NCI-H460 (cell line): ENCODE results near the gene NCAPH2. TPM values are rescaled to one million over a fixed set of nuclear protein-coding genes. Genes with fewer than 3 reads are reported as not detected.

Experiments
- DNase-seq: peaks from one replicate; pipeline ENCODE4 v3.0.0-alpha.2; 2016; ENCODE audit warnings: low read depth; ENCODE audit errors: extremely low read depth
- total RNA-seq: library from RNA; depleted of rRNA; stranded (reverse); fragments of >200 nt; shearing (Covaris generic); gene quantifications from 2 replicates; pipeline ENCODE4 v1.2.3, GENCODE V29; 2014

NCAPH2 gene
- total RNA-seq, 1 experiment from 2014 or later = 28.6 TPM

DNA sequence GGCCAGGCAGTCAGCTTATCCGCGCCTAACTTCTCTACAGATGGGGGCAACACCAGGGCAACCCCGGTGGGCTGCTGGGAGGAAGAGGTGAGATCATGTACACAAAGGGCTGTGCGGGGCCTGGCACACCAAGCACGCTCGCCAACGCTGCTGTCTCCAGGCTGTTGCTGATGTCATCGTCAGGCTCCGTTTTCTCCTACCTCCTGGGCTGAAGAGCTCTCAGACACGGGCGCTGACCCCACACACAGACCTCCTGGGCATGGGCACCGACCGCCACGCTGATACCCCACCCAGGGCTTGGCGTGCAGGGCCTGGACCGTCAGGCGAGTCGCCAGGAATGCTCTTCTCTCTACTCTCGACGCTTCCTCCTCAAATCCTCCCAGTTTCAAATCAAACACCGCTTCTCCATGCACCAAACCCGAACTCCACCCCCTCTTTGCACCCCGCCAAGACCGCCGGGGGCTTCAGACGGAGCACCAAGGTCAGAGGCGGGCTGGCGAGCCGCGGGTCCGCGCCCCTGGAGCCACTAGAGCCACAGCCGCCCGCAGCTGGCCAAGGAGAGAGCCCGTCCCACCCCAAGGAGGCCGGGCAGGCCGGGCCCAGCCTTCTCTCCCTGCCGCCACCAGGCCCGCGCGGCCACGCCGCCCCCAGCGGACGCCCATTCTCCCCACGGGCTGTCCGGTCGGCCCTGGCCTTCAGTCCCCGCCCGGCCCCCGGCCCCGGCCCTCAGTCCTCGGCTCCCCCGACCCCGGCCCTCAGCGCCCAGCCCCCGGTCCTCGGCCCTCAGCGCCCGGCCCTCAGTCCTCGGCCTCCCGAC, 34.0 kb upstream of the NCAPH2 start:
- DNase-seq = no peak

DNA sequence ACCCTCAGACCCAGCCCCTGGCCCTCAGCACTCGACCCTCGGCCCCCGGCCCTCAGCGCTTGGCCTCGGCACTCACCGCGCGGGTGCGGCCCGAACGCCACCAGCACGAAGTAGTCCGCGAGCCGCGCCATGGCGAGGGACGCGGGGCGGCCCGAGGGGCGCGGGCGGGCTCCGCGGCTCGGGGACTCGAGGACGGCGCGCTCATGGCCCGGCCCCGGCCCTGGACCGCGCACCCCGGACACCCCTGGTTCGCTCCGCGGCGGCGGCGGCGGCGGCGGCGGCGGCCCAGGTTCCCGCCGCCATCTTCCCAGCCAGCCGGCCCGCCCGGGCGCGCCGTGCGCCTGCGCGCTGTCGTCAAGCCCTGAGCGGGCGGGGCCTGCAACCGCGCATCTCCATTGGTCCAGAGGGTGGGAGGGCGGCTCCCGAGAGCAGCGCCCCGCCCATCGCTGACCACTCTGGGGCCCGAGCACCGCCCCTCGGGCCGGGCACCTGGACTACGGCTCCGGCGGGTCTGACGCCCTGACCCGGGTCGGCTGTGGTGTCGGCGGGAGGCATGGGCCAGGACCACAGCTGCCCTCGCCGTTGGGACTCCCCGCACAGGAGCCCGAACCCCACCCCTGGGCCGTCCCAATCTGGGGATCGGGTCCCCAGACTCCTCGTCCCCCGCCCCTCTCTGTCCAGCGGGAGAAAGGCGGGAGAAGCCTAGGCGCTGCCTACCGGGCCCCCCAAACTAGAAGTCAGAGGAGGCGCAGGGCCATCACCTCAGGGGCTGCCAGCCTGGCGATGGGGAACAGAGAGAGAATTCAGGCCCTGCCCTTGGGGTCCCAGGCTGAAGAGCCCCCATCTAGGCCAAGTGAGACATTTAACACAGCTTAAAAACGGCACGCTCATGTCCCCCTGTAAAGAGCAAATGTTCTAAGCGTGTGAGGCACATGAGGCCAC, 33.0 kb upstream of the NCAPH2 start, which contains the start of gene SBF1:
Gene SBF1 (minus strand): TSS at position 326 of the 942 bp plus-strand sequence. CDS start 195 bp downstream, at position 131.
- peak; percentile 82 for DNase-seq

DNA sequence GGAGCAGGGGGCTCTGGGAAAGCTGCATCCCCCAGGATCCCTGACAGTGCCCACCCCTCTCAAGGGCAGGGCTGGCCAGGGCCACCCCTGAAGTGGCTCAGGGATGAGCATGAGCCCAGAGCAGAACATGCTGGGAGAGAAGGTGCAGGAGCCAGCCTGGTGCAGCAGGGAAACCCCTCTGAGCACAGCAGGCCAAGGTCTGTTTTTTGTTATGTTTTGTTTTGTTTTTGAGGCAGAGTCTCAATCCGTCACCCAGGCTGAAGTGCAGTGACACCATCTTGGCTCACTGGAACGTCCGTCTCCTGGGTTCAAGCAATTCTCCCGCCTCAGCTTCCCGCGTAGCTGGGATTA, 32.4 kb upstream of the NCAPH2 start:
- no peak for DNase-seq

DNA sequence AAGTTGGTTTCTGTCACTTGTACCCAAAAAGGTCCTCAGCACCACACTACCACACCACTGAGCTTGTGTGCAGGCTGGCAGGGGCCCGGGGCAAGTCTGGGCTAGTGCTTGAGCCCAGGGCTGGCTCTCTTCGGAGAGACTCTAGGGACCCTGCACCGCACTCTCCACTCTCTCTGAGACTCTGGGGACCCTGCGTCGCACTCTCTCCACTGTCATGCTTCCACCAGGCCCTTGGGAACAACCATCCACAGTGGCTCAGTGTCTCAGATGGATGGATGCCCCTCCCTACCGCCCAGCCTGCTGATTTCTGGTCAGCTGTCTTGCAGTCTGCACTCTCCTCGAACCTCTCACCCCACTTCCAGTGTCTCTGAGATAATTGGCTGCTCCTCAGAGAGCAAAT, 31.2 kb upstream of the NCAPH2 start:
- DNase-seq = no peak

DNA sequence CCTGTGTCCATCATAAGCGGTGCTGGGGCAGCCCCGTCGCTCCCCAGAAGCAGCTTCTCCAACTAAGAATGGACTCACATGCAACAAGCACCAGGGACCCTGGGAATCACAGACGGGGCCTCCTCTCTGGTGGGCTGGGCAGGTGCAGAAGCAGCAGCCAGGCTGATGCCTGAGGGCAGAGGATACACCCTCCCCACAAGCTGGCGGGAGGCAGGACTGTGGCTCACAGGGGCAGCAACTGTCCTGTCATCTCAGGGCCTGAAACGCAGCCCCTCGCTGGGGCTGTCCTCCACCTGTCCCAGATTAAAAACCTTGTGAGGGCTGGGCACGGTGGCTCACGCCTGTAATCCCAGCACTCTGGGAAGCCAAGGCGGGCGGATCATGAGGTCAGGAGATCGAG, 30.1 kb upstream of the NCAPH2 start:
- DNase-seq = no peak

DNA sequence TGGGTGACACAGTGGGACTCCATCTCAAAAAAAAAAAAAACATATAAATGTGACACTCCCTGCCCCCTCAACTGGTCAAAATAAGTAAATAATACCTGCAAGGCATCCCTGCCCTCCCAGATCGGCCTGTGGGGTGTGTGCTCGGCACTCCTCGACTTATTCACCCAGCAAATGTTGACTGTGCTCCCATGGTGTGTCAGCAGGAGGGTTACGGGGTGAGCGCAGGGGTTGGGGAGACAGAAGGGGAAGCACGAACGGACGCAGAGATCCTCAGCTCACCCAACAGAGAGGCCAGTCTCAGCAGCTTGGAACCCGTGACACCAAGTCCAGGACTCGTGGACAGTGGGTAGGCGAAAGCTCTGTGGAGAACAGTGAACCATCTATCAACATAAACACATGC, 28.3 kb upstream of the NCAPH2 start:
- DNase-seq = no peak

DNA sequence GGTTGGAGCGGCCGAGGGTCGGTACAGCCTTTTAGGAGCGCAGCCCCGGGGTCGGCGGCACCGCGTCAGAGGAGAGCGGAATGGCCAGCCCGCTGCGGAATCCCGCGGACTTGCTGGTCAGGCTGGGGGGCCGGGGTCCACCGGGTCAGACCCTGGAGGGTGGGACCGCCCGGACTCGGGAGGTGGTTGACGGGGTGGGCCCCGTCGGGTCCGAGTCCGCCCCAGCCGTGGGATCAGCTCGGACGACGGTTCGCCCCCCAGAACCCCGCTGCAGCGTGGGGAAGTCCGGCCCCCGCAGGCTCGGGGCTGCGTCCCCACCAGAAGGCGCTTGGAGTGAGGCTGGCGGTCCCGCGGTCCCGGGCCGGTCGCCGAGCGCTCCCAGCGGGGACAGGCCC, 27.0 kb upstream of the NCAPH2 start:
- no peak for DNase-seq

DNA sequence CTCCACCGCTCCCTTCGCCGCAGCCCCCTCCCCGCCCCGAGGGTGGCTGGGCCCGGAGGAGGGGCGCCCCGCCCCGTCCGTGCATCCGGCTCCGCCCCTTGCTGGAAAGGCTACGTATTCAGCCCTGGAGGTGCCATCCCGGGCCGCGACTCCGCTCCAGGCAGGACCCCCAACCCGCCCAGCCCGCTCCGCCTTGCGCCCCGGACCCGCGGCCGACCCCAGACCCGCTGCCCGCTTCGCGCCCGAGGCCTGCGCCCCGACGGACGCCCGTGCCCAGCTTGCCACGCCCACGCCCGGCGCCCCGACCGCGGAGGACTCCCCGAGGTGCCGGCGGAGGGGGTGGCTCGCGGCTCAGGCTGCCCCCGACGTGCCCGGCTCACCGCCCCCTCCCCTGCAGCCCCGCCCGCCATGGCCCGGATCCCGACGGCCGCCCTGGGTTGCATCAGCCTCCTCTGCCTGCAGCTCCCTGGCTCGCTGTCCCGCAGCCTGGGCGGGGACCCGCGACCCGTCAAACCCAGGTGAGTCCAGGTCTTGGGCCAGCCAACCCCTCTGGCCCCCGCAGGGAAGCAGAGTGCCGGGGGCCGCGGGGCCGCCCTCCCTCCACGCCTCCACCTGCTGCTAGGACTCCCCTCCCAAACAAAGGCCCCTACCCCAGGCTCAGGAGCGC, 26.5 kb upstream of the NCAPH2 start, which contains the start of gene ADM2:
Gene ADM2 (plus strand): TSS at position 104 of the 667 bp plus-strand sequence. CDS start 305 bp downstream, at position 409.
- DNase-seq = peak; percentile 27

DNA sequence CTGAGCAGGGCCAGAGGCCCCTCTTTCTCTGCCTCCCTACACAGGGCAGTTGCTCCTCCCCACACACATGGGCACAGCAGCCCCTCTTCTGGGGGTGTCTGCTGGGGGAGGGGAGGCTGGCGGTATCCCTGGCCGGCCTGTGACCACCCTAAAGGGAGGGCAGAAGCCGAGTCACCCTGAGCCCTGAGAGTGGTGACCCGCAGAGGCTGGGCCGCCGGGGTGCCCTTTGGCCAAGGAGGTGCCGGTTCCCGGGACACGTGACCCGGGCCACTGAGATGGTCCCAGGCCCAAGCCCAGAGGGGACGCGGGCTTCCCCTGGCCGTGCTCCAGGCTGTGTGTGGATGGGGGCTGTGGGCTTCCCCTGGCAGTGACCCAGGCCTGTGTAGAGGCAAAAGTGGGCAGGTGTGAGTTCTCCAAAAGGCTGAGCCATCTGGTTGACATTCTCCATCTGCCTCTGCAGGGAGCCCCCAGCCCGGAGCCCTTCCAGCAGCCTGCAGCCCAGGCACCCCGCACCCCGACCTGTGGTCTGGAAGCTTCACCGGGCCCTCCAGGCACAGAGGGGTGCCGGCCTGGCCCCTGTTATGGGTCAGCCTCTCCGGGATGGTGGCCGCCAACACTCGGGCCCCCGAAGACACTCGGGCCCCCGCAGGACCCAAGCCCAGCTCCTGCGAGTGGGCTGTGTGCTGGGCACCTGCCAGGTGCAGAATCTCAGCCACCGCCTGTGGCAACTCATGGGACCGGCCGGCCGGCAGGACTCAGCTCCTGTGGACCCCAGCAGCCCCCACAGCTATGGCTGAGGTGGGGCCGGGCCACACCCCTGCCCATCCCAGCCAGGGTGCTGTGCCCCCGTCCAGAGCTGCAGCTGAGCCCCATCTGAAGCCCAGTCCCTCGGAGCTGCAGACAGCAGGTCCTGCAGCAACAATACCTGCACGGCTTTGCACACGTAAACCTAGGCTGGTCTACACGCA, 25.6 kb upstream of the NCAPH2 start:
- DNase-seq = no peak

DNA sequence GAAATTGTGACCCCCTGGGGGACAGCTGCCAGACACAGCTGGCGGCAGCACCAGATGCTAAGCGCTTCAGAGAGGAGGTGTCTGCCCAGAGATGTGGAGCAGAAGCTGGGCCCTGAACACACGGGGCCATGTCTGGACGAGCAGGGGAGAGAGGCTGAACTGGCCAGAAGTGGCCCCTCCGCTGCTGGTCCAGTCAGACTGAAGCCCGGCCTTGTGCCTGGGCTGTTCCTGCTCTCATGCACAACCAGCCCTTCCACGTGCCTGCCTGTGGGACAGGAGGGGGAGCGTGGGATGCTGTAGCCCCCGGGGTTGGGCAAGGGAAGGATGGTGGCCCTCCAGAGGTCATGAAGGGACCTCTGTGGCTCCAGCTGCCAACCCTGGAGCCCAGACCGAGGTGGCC, 24.9 kb upstream of the NCAPH2 start:
- DNase-seq = no peak

DNA sequence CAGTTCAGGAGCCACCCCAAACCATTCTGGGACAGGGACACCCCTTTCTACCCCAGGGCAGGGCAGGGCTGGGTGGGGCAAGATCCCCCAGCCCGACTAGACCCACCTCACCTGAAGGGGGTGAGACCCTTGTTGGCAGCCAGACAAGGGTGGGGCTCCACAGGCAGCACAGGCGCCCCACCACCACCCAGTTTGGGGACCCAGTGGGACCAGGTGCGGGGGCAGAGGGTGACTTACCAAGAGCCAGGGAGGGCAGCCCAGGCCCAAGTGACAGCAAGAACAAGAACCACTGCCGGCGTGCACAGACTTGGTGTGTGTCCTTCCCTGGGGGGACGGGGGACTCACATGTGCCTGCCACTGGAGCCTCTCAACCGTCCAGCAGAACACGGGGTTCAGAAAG, 24.5 kb upstream of the NCAPH2 start:
- DNase-seq = no peak

DNA sequence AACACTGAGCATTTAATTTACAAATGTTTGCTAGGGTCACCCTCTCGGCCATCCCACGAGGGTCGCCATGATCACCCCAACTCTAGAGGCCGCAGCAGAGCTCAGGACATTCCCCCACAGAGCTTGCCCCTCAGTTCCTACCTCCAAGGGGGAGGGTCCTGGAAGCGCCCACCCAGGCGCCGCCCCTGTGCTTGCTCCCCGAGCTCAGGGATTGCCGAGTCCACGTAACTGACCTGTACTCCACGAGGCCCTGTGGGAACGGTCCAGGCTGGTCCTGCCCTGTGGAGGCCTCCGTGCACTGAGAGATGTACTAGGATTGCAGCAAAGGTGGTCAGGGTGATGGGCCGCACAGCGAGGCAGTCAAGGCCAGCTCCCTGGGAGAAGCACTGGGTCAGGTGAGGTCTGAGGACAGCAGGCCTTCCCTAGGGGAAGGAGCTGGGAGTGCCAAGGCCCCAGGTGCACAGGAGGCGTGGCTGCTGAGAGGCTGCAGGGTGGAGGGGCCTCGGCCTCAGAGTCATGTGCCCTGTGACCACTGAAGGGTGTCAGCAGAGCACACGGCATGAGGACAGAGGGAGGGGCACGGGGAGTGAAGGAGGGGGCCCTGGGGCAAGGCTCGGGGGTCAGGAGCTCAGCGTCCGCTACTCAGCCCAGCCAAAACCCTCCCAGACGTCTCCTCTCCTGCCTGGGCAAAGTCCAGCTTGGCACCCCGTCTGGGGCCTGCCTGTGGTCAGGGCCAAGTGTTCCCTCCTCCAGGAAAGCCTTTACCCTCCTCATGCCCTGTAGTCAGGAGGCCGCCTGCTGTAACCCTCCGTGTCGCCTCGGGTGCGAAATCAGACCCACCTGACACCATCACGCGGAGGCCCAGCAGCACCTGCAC, 23.8 kb upstream of the NCAPH2 start:
- DNase-seq = no peak

DNA sequence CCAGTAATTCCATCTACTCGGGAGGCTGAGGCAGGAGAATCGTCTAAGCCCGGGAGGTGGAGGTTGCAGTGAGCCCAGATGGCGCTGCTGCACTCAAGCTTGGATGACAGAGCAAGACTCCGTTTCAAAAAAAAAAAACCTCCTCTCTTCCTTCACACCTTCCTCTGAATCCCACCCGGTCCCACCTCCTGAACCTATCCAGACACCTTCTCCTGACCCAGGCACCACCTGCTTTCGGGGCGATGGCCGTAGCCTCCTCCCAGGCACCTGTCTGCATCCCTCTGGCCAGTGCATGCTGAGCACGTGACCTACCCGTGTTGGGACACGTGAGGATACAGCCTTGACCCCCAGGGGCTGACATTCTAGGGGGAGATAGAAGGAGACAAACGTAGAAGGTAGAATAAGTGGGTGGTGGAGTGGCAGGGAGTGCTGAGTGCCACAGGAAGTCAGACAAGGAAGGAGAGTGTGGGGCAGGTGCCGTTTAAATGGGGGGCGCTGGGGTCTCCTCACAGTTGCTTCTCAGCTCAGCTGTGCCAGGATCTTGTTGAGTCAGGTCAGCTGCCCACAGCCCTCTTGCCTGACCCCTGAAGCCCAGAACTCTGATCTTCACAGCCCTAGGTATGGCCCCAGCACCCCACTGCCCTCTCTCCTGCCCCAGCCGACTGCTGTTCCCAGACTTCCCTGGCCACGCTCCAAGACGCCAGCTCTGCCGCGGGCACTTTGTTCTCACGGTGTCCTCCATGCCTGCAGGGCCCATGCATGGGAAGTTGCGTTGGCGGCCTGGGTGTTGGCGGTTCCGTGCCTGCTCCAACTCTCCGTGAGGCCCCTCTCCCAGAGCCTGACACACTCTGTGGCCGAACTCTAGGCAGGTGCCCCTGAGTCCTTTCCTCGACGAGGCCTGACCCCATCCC, 22.5 kb upstream of the NCAPH2 start:
- DNase-seq = no peak

DNA sequence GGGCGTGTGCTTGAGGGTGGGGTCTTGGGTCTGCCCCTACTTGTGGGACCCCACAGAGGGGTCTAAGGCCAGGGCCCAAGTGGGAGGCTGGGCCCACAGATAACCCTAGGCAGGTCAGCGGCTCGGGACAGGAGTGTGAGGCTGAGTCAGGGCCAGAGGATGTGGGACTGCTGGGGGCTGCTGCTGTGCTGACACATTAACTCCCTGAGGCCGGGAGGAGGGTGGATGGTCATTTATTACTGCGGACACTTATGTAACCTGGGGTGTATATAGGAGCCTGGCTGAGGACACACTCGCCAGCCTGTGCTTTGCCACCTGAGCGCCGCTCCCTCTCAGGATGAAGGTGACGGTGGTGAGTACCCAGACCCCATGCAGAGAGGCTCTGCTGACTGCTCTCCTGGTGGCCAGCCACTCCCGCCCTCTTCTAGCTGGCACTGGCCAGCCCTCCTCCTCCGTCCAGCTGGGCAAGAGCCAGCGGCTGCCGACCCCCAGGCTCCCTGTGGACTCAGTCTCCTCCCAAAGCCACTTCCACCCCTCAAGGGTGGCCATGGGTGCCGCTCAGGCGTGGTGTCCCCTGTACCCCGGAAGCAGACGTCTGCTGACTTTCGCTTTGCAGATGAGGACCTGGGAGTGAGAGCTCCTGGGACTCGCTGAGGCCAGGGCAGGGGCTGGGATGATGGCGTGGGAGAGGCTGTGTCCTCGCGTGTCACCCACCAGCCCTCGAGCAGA, 21.3 kb upstream of the NCAPH2 start, which contains the start of gene MIOX:
Gene MIOX (plus strand): TSS at position 299 of the 729 bp plus-strand sequence. CDS start 39 bp downstream, at position 338.
- DNase-seq = no peak

DNA sequence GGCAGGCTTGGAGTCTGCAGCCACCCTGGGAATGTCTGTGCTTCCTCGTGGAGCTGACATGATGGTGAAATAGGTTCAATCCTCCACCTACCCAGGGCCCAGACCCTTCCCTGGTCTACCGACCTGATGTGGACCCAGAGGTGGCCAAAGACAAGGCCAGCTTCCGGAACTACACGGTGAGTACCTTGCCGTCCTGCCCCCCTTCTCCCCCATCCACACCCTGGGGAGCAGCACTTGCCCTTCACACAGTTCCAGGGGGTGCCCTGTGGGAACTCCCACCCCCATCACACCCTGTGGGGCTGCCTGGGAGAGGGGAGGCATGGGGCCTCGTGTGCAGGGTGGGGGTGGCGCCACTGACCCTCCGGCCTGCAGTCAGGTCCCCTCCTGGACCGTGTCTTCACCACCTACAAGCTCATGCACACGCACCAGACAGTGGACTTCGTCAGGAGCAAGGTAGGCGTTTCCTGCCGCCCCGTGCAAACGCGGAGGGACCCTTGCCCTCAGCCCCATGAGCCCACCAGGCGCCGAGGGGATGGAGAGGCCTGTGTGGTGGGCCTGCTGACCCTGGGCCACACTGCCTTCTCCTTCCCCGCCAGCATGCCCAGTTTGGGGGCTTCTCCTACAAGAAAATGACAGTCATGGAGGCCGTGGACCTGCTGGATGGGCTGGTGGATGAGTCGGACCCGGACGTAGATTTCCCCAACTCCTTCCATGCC, 20.6 kb upstream of the NCAPH2 start:
- no peak for DNase-seq

DNA sequence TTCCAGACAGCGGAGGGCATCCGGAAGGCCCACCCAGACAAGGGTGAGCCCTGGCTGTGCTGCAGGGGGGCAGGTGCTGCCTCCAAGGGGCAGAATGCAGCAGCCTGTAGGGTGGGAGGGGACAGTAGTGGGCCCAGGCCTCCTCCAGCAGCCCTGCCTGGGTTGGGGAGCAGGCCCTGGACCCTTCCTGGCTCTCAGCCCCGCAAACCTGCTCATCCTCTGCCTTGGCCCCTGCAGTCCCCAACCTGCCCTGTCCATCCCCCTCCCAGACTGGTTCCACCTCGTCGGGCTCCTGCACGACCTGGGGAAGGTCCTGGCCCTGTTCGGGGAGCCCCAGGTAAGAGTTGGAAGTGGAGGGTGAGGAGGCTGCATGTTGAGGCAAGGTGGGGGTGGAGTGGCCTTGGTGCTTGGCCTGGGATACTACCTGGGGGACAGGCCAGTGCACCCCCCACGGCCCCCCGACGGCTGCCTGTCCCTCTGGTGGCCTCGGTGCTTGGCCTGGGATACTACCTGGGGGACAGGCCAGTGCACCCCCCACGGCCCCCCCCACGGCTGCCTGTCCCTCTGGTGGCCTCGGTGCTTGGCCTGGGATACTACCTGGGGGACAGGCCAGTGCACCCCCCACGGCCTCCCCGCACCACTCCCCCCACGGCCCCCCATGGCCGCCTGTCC, 19.9 kb upstream of the NCAPH2 start:
- no peak for DNase-seq
